GM21423 (cell line): ENCODE measurements around the gene EFNA5.
A peak's percentile ranks its signal among the peaks of the same experiment; 100 is the strongest.
"Not testable (repeated sequence)": the region's sequence is repeated elsewhere in the genome, so short reads cannot be mapped to it uniquely, and the experiment has no call there.

ENCODE experiments used
- ATAC-seq: cut with Tn5 transposase; IDR thresholded peaks from one replicate; pipeline ENCODE4 v1.9.1; 2021; ENCODE audit warnings: mild to moderate bottlenecking, moderate library complexity; ENCODE audit not compliant: unreplicated experiment

Gene EFNA5

DNA sequence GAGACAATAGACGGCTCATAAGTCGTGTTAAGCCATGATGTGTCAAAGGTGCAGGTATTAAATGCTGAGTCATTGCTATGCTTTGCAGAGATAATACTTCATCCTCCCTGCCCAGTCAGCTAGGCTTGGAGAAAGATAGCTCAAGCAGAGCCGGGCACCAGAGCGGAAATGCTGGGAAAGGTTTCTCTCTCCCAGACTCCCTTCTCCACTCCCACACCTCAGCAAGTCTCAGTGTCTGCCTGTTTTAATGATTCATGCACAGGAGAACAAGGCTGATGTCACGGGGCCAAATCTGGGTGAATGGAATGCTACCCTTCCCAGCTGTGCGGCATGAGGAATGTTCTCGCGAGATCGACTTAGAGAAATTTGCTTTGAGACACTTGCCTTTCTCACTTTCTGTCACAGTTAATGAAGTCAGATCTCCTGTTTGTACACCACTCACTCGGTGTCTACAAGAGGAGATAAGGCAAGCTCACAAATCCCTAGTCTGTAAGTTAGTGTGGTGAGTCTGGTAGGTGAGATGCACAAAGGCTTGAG, 204.4 kb downstream of the EFNA5 start:
- no peak for ATAC-seq

GRCh38 chr5:107464876-107465275, 205.9 kb downstream of the EFNA5 start:
- ATAC-seq: no peak

DNA sequence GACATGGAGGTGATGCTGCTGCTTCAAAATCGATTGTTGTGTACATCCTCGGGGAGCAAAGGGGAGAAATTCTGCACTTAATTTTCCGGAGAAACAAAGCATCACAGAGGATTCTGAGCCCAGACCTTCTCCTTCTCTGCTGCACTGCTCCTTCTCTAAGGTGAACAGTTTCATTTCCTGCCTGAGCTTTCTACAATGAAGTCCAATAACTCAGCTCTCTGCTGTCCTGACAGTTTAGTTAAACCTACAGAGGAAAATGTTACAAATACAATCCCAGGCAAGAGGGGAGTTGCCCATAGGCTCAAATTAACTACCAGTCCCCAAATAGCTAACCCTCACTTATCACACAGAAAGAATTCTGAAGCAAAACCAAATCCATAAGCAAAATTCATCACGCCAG, 206.3 kb downstream of the EFNA5 start:
- no peak for ATAC-seq

GRCh38 chr5:107463731-107464130, 207.0 kb downstream of the EFNA5 start:
- no peak for ATAC-seq

DNA sequence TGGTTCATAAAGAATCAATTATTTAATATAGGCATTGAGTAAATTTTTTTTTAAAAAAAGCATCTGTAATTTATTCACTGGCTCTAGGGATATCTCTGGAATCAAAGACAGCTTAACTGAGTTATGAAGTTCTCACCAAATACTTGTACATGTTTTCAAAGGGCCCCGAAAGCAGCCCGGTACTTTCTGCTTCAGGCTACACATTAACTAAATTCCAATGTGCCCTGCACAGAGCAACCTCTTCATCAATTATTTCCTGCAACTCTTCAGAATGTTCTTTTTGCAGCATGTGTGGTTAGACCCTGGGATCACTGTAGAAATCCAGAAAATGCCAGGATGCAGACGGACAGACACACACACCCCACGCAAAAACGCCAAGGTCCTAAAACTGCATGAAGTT, 209.0 kb downstream of the EFNA5 start:
- ATAC-seq: no peak

GRCh38 chr5:107460789-107461188, 209.9 kb downstream of the EFNA5 start:
- no peak for ATAC-seq

DNA sequence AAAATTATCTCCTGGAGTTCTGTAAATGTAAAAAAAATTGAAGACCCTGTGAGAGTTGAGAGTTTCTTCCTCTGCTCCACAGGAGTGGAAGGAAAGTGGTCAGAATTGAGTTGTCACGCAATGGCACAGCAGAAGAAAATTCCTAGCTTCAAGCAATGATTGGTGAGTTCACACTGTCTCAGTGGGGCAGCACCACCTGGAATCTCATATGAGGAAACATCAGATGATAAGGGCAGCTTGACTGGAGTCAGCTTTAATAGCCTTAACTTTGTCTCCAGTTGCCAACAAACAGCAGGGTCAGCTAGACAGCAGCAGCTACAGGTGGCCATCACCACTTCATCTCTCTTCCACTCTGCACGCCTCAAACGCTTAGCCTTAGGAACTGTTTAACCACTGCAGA, 211.1 kb downstream of the EFNA5 start:
- ATAC-seq: no peak

DNA sequence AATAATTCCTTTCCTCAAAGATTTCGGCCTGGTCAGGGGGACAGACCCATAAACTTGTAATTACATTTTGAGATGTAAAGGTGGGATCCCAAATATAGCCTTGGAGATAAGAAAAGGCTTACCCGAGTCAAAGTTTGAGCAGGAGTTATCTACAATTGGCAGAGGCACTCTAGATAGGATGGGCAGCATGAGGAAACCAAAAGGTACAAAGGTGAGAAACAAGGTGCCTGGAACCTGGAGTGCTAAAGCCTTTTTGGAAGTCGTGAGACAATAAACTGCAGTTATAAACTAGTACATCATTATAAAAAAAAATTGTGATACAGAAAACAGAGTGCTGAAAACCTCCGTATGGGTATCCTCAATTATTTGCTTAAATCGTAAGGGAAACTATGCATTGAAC, 212.4 kb downstream of the EFNA5 start:
- no peak for ATAC-seq

GRCh38 chr5:107457881-107458280, 212.9 kb downstream of the EFNA5 start:
- ATAC-seq: no peak

DNA sequence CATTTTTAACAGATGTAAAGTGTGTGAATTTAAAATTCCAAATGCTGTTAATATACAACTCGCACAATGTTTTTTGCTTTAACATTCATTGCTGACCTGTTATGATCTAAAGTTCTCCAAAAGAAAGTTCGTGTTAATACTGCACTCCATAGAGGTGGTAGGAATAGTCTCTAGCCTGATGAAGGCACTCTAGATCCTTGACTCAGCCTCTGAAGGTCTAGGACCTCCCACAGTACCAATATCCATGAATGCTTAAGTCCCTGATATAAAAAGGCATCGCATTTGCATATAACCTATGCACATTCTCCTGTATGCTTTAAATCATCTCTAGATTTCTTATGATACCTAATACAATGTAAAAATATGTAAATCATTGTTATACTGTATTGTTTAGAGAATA, 213.6 kb downstream of the EFNA5 start:
- ATAC-seq: no peak

DNA sequence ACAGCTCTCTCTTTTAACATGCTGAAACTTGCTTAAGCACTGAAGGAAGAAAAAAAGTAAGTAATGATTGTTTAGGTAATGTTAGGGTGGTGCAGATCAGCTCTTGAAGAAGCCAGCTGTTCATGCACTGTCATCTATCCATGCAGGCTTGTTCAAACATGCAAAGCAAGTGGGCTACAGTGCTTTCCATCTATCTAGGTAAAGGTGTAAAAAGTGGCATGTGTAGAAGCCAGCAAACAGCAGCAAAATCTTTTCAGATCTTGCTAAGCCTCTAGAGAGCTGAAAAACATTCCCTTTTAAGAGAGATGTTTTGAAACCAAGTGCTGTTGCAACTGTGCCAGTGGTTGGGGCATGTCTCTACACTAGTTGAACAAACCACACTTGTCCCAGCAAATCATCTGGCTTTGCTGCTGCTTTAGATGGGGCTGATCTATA, 214.4 kb downstream of the EFNA5 start:
- peak; percentile 60 for ATAC-seq

- no peak for ATAC-seq
These were observed 215.6 kb downstream of the EFNA5 start for GRCh38 chr5:107455111-107455544.

DNA sequence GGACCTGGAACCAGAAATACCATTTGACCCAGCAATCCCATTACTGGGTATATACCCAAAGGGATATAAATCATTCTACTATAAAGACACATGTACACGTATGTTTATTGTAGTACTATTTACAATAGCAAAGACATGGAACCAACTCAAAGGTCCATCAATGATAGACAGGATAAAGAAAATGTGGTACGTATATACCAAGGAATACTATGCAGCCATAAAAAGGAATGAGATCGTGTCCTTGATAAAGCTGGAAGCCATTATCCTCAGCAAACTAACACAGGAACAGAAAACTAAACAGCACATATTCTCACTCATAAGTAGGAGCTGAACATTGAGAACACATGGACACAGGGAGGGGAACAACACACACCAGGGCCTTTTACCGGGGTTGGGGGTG, 218.9 kb downstream of the EFNA5 start:
- not testable (repeated sequence) for ATAC-seq

- ATAC-seq: no peak
These were observed 219.7 kb downstream of the EFNA5 start for GRCh38 chr5:107451028-107451427.

DNA sequence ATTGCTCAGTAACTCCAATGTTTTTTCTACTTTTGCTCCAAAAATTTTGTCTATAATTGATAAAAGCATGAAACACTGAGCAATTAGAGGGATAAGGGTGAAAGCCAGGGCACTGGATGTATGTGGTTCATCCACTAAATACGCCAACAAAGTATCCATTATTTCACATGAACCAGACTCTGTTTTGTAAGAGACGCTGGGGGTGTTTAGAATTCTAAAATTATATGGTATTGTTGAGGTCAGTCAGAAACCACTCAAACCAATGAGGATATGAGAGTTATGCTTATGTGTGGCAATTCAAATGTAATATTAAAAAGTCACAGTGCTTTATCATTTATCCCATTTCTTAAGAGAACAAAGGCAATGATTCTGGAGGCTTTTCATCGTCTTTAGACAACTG, 220.2 kb downstream of the EFNA5 start:
- ATAC-seq: no peak

GRCh38 chr5:107449369-107449768, 221.4 kb downstream of the EFNA5 start:
- no peak for ATAC-seq

GRCh38 chr5:107447587-107447986, 223.2 kb downstream of the EFNA5 start:
- no peak for ATAC-seq

DNA sequence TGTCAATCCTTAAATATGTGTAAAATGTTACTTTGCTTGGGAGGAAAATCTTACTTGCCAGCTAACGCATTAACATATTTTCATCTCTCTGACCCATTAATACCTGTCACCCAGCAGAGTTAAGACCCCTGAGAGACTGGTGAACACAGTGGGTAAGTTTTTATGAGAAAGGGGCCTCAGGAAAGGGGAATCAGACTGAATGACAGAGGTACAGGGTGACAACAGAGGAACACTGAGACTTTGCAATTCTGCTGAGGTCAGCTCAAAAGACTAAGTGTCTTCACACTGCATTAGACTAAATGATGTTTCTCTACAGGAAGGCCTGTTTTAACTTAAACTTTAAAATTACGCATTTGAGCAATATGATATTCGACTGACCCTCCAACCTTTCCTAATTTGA, 223.8 kb downstream of the EFNA5 start:
- no peak for ATAC-seq

GRCh38 chr5:107444300-107444699, 226.4 kb downstream of the EFNA5 start:
- ATAC-seq: no peak

DNA sequence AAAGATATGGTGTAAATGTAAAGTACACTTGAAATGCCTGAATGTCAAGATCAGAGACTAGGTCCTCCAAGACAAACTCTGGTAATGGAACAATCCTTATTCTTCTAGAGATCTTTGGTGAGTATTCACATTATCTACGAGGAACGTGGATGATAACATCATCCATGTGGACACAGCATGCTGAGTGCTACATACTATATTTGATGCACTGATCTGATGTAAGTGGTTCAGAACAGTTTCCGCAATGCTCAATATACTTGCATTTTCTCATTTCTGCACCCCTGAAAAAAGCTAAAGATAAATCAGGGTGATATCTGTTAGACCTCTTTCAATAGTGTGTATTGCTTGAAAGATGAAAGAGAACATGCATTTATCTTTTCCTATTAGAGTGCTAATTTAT, 226.8 kb downstream of the EFNA5 start:
- no peak for ATAC-seq

DNA sequence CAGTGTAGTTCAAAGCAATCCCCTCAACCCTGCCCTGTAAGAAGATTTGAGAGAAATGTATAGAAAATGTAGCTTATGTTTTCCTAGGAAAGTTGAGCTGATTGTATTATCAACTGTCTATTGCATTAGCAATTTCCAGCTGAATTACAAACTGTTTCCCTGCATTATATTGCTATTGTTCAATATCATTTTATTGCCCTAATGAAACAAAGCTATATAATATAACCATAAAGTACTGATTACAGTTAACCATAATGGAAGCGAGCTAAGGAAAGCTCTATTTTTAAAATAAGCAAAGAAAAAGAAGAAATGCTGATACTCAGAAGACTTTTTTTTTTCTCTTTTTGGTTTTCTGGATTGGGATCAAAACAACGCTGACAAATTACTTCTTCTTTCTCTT, 228.3 kb downstream of the EFNA5 start:
- ATAC-seq: no peak

- ATAC-seq: no peak
These were observed 230.9 kb downstream of the EFNA5 start for GRCh38 chr5:107439832-107440231.

- ATAC-seq: no peak
These were observed 232.7 kb downstream of the EFNA5 start for GRCh38 chr5:107437986-107438510.
